Measurements from ENCODE around the gene PAXX. TPM values are rescaled to one million over a fixed set of nuclear protein-coding genes. Genes with fewer than 3 reads are reported as not detected.

Gene PAXX
- total and polyA plus RNA-seq, 9 of the 15 experiments (the other 6 are each of a cell fraction or from before 2014, with no cell fraction given), result 1.2 to 175 (median 38.5) TPM

DNA sequence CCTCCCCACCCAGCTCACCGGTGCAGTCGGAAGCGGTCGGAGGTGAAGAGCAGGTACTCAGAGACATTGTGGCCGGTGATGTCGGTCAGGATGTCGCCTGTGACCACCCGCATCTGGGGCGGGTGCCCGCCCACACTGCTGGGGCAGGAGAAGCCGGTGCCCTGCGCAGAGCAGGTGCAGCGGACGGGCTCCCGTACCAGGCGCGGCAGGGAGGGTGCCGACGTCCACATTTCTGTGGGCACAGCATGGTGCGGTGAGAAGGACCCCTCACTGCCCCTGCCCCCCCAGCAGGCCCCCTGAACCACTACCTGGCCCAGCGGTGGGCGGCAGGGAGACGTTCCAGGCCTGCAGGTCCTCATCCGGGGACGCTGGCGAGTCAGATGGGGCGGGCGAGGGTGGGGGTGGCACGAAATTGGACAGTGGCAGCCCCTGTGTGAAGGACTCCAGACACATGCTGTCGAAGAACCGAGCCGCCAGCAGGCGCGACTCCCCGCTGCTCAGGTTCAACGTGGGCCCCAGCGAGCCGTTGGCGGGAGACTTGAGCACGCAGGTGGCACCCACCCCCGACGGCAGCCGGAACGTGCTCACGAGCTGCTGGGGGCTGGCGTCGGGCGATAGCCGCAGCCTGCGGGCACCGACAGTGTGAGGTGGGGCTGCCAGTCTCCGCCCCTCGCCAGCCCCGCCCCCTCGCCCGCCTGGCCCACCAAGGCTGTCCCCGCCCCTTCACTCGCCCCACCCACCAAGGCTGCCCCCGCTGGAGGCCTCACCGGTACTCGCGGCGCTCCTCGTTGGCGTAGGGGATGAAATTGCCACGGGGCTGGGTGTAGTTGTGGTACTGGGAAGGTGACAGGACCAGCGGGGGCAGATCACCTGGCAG lies 20.7 kb downstream of the PAXX start:
- Histone ChIP-seq H3K27ac (ENCODE audit: extremely low read depth, low read depth, low read length) (no peak overlapping the region), H3K36me3 (ENCODE audit: control insufficient read depth, insufficient read depth, low read length) (no peaks in the 10 kb centered on the region), H3K4me3 (no peak overlapping the region), H4K20me1 (replicated peaks; ENCODE audit: control insufficient read depth, insufficient read depth, low read length) (no peaks in the 10 kb centered on the region), H2AFZ (ENCODE audit: low read depth, low read length) (peak overlapping the region; percentile 54; the same call in 1 of the 2 replicates), H3K9me1 (ENCODE audit: control insufficient read depth, insufficient read depth, low read length) (no peaks in the 10 kb centered on the region), H3K9ac (ENCODE audit: insufficient read depth in 1 of 2, low read depth in 2 of 2, low read length in 2 of 2) (peak overlapping the region in 1 of 2 experiments; percentile 80; a peak in 2 of 4 replicates), H3K9me3 (replicated peaks; ENCODE audit: control insufficient read depth, insufficient read depth, low read depth, low read length) (no peaks in the 10 kb centered on the region), H3K4me1 (replicated peaks in 1 of 2; ENCODE audit: control insufficient read depth in 2 of 2, insufficient read depth in 2 of 2, low read length in 2 of 2) (peaks cover 0 to 70% of the 10 kb centered on the region in 2 experiments; a peak in 2 of 5 replicates), H3K79me2 (ENCODE audit: control insufficient read depth, insufficient read depth, low read length) (no peaks in the 10 kb centered on the region), H3K27me3 (ENCODE audit: control insufficient read depth in 2 of 2, insufficient read depth in 2 of 2, low read length in 2 of 2) (no peaks in the 10 kb centered on the region), H3K4me2 (ENCODE audit: insufficient read depth, low read length) (peak overlapping the region; percentile 41)
- intact Hi-C loops (cut with micrococcal nuclease), result no loop called here
- peak; percentile 96 for ATAC-seq
- CTCF ChIA-PET (ENCODE audit: low intra/inter-chr PET ratio), result no interaction called here
- DNase-seq (ENCODE audit: extremely low read depth in 1 of 4, low spot score in 3 of 4), result peak; percentile 75 to 97 (median 96)
- WGBS (ENCODE audit: insufficient coverage, low coverage, missing lambda C conversion rate), result 25% methylated on average over 40 of the region's 67 CpGs
- in situ Hi-C loops (cut with MboI), result no loop called here
- no peak for FAIRE-seq
- POLR2A ChIA-PET, result no interaction called here
- BruUV-seq (replicated peaks), result no TSS peak
- TF ChIP-seq HMGN3 (IDR thresholded peaks at IDR 0.05; ENCODE audit: borderline replicate concordance, extremely low read depth, insufficient read length, low read depth, low read length) (peak; percentile 19), DMBX1 (CRISPR knock-in tag; IDR thresholded peaks at IDR 0.05; ENCODE audit: borderline replicate concordance) (no peak), PHTF2 (CRISPR knock-in tag; IDR thresholded peaks at IDR 0.05) (no peak), SRSF3 (IDR thresholded peaks at IDR 0.05; ENCODE audit: insufficient read depth, low read length) (no peak), RB1 (IDR thresholded peaks at IDR 0.05; ENCODE audit: low read depth) (no peak), ZNF274 (IDR thresholded peaks at IDR 0.05; ENCODE audit: borderline replicate concordance, low read depth, low read length) (no peak), BMI1 (IDR thresholded peaks at IDR 0.05; ENCODE audit: low read length) (no peak), NUFIP1 (IDR thresholded peaks at IDR 0.05; ENCODE audit: partially characterized antibody) (no peak), LARP7 (IDR thresholded peaks at IDR 0.05) (no peak), BRD4 (IDR thresholded peaks at IDR 0.05) (no peak), SNIP1 (IDR thresholded peaks at IDR 0.05; ENCODE audit: low read depth) (no peak), RBM17 (IDR thresholded peaks at IDR 0.05; ENCODE audit: borderline replicate concordance, low read depth, low read length) (no peak)
- TF ChIP-seq, protein P1, sequence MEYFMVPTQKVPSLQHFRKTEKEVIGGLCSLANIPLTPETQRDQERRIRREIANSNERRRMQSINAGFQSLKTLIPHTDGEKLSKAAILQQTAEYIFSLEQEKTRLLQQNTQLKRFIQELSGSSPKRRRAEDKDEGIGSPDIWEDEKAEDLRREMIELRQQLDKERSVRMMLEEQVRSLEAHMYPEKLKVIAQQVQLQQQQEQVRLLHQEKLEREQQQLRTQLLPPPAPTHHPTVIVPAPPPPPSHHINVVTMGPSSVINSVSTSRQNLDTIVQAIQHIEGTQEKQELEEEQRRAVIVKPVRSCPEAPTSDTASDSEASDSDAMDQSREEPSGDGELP (CRISPR knock-in tag; IDR thresholded peaks at IDR 0.05; ENCODE audit: borderline replicate concordance), result no peak
- TF ChIP-seq, protein P2, sequence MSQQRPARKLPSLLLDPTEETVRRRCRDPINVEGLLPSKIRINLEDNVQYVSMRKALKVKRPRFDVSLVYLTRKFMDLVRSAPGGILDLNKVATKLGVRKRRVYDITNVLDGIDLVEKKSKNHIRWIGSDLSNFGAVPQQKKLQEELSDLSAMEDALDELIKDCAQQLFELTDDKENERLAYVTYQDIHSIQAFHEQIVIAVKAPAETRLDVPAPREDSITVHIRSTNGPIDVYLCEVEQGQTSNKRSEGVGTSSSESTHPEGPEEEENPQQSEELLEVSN (IDR thresholded peaks at IDR 0.05; ENCODE audit: borderline replicate concordance in 1 of 2, extremely low read depth in 1 of 2, insufficient read depth in 1 of 2, insufficient read length in 1 of 2, low read depth in 1 of 2, low read length in 1 of 2, poor library complexity in 1 of 2, severe bottlenecking in 1 of 2), result peak; percentile 78 to 95
- TF ChIP-seq, protein P3, sequence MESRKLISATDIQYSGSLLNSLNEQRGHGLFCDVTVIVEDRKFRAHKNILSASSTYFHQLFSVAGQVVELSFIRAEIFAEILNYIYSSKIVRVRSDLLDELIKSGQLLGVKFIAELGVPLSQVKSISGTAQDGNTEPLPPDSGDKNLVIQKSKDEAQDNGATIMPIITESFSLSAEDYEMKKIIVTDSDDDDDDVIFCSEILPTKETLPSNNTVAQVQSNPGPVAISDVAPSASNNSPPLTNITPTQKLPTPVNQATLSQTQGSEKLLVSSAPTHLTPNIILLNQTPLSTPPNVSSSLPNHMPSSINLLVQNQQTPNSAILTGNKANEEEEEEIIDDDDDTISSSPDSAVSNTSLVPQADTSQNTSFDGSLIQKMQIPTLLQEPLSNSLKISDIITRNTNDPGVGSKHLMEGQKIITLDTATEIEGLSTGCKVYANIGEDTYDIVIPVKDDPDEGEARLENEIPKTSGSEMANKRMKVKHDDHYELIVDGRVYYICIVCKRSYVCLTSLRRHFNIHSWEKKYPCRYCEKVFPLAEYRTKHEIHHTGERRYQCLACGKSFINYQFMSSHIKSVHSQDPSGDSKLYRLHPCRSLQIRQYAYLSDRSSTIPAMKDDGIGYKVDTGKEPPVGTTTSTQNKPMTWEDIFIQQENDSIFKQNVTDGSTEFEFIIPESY (CRISPR knock-in tag; IDR thresholded peaks at IDR 0.05), result peak; percentile 97
- TF ChIP-seq, protein P4, sequence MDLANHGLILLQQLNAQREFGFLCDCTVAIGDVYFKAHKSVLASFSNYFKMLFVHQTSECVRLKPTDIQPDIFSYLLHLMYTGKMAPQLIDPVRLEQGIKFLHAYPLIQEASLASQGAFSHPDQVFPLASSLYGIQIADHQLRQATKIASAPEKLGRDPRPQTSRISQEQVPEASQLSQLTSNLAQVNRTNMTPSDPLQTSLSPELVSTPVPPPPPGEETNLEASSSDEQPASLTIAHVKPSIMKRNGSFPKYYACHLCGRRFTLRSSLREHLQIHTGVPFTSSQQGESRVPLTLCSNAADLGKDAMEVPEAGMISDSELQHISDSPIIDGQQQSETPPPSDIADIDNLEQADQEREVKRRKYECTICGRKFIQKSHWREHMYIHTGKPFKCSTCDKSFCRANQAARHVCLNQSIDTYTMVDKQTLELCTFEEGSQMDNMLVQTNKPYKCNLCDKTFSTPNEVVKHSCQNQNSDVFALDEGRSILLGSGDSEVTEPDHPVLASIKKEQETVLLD (IDR thresholded peaks at IDR 0.05), result no peak

Measured in K562 (cell line).